NCI-H226 (cell line): ENCODE data around the gene BAZ1A.
"Not testable (repeated sequence)": the region's sequence is repeated elsewhere in the genome, so short reads cannot be mapped to it uniquely, and the experiment has no call there.

ENCODE experiments used
- DNase-seq: peaks from one replicate; pipeline ENCODE4 v3.0.0-alpha.2; 2015

The BAZ1A gene

GRCh38 chr14:34782031-34782430 is 93.1 kb downstream of the BAZ1A start:
- DNase-seq = peak; percentile 17

GRCh38 chr14:34781242-34781641 is 93.9 kb downstream of the BAZ1A start:
- DNase-seq = peak; percentile 89

GRCh38 chr14:34780646-34781045 is 94.5 kb downstream of the BAZ1A start:
- DNase-seq = no peak

GRCh38 chr14:34778744-34779143 is 96.4 kb downstream of the BAZ1A start:
- DNase-seq = no peak

GRCh38 chr14:34776611-34777010 is 98.5 kb downstream of the BAZ1A start:
- DNase-seq = no peak

GRCh38 chr14:34775922-34776321 is 99.2 kb downstream of the BAZ1A start:
- DNase-seq = no peak

- DNase-seq = no peak
Observed at GRCh38 chr14:34775342-34775741, 99.8 kb downstream of the BAZ1A start.

GRCh38 chr14:34770901-34771300 is 104.3 kb downstream of the BAZ1A start:
- DNase-seq = no peak

- DNase-seq = no peak
Observed at GRCh38 chr14:34766606-34767005, 108.6 kb downstream of the BAZ1A start.

- DNase-seq = no peak
Observed at GRCh38 chr14:34766060-34766459, 109.1 kb downstream of the BAZ1A start.

GRCh38 chr14:34755215-34755614 is 119.9 kb downstream of the BAZ1A start:
- DNase-seq = no peak

GRCh38 chr14:34754687-34755086 is 120.5 kb downstream of the BAZ1A start:
- DNase-seq = no peak

- peak; percentile 57 for DNase-seq
Observed at GRCh38 chr14:34750670-34751069, 124.5 kb downstream of the BAZ1A start.

- peak; percentile 39 for DNase-seq
Observed at GRCh38 chr14:34750233-34750632, 124.9 kb downstream of the BAZ1A start.

- peak; percentile 63 for DNase-seq
Observed at GRCh38 chr14:34749408-34749807, 125.8 kb downstream of the BAZ1A start.

- no peak for DNase-seq
Observed at GRCh38 chr14:34742270-34743115, 132.7 kb downstream of the BAZ1A start.

- no peak for DNase-seq
Observed at GRCh38 chr14:34741840-34742239, 133.3 kb downstream of the BAZ1A start.

GRCh38 chr14:34740139-34740538 is 135.0 kb downstream of the BAZ1A start:
- not testable (repeated sequence) for DNase-seq

- DNase-seq = not testable (repeated sequence)
Observed at GRCh38 chr14:34737079-34737478, 138.1 kb downstream of the BAZ1A start.

- no peak for DNase-seq
Observed at GRCh38 chr14:34733245-34733644, 141.9 kb downstream of the BAZ1A start.

- DNase-seq = no peak
Observed at GRCh38 chr14:34732802-34733201, 142.4 kb downstream of the BAZ1A start.

GRCh38 chr14:34723867-34724266 is 151.3 kb downstream of the BAZ1A start:
- no peak for DNase-seq

GRCh38 chr14:34722723-34723545 is 152.2 kb downstream of the BAZ1A start:
- DNase-seq = no peak

GRCh38 chr14:34721129-34721528 is 154.0 kb downstream of the BAZ1A start:
- DNase-seq = no peak
